GM06990 (cell line): ENCODE data around the gene NAV1.

Experiments used
- DNase-seq: peaks from one replicate; pipeline ENCODE4 v3.0.0-alpha.2; 2011; ENCODE audit not compliant: insufficient read length; ENCODE audit errors: extremely low read depth
- H3K27me3 ChIP-seq: replicated peaks from 2 replicates; pipeline ENCODE4 v1.6.0; 2011; ENCODE audit warnings: low read length; ENCODE audit not compliant: control insufficient read depth, insufficient read depth
- H3K36me3 ChIP-seq: 2 replicates; pipeline ENCODE4 v1.5.1; 2011; ENCODE audit warnings: low read length; ENCODE audit not compliant: control insufficient read depth, insufficient read depth
- H3K4me3 ChIP-seq: replicated peaks from 2 replicates; pipeline ENCODE4 v1.5.1; 2011; ENCODE audit warnings: low read depth, mild to moderate bottlenecking, control low read depth, low read length
- TF ChIP-seq, protein P1 (sequence below): IDR thresholded peaks from 2 replicates; pipeline ENCODE4 v1.5.1; 2011; ENCODE audit warnings: low read length, control low read depth, mild to moderate bottlenecking, inconsistent platforms; ENCODE audit not compliant: insufficient read depth, poor library complexity, severe bottlenecking

Gene NAV1

DNA sequence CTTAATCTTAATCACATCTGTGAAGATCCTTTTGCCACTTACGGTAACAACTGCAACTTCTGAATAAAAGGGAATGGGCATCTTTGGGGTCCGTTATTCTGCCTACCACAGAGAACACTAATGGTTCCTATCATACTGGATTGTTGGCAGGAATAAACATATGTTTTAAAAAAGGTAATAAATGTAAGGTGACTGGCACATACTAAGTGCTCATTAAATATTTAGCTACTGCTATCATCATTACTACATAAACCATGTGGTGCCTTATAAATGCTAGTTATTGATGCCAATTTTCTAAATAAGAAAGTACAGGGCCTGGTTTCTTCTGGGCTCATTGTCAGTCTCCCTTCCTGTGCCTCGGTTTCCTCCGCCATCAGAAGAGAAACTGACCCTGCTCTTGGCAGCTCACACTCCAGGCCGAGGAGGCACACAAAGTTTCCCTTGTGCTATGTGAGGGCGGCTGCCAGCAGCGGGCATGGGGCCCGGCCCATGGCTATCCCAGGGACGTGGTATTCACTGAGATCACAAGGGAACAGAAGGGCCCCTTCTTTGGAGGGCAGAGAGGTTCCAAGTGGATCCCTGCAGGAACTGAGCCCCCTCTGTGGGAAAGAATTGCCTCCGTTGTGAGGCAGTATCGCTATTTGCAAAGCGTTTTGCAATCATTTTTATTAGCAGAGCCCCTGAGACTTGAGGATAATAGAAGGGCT lies 26.2 kb downstream of the NAV1 start:
- Histone ChIP-seq H3K27me3 (no peaks in the 10 kb centered on the region), H3K36me3 (no peaks in the 10 kb centered on the region), H3K4me3 (no peak overlapping the region)
- no peak for DNase-seq
- TF ChIP-seq, protein P1, sequence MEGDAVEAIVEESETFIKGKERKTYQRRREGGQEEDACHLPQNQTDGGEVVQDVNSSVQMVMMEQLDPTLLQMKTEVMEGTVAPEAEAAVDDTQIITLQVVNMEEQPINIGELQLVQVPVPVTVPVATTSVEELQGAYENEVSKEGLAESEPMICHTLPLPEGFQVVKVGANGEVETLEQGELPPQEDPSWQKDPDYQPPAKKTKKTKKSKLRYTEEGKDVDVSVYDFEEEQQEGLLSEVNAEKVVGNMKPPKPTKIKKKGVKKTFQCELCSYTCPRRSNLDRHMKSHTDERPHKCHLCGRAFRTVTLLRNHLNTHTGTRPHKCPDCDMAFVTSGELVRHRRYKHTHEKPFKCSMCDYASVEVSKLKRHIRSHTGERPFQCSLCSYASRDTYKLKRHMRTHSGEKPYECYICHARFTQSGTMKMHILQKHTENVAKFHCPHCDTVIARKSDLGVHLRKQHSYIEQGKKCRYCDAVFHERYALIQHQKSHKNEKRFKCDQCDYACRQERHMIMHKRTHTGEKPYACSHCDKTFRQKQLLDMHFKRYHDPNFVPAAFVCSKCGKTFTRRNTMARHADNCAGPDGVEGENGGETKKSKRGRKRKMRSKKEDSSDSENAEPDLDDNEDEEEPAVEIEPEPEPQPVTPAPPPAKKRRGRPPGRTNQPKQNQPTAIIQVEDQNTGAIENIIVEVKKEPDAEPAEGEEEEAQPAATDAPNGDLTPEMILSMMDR, result no peak

DNA sequence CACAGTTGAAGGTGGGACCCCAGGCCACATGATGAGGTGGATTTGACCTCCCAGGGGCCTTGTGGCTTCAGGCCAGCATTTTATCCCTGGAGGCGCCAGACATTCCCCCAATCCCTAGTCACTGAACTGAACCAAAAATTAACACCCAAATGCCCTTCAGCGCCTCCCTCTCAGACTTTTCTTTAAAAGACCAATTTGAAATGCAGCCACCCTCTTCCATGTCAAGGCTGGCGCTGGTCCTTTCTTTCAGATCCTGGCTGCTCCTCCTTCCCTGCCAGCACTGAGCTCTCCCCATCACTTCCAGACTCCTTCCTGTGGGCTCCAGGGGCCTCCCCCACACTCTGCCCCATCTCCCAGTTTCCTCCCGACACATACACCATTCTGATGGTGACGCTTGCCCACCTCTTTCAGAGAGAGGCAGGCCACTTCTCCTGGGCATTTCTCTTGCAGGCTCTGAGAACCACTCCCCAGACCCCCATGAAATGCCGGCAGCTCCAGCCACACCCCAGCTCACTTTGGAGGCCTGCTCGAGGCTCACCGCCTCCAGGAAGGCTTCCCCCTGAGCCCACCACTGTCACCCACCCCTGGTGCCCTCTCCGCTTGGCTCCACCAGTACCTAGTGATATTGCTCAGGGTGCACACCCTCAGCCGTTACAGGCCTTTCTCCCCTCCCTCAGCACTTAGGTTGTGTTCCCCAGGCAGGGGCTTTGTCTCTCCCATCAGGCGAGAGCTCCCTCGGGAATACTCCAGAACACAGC lies 27.0 kb downstream of the NAV1 start:
- no peak for DNase-seq
- Histone ChIP-seq H3K4me3 (no peak overlapping the region), H3K27me3 (no peaks in the 10 kb centered on the region), H3K36me3 (no peaks in the 10 kb centered on the region)
- TF ChIP-seq, protein P1, result no peak

- no peak for DNase-seq
- H3K27me3 ChIP-seq, result no peaks in the 10 kb centered on the region
- no peak overlapping the region for H3K4me3 ChIP-seq
- H3K36me3 ChIP-seq, result no peaks in the 10 kb centered on the region
- TF ChIP-seq, protein P1, result no peak
Measured at GRCh38 chr1:201566529-201566823, 27.5 kb downstream of the NAV1 start.

GRCh38 chr1:201566933-201567801 lies 28.2 kb downstream of the NAV1 start:
- H3K27me3 ChIP-seq, result no peaks in the 10 kb centered on the region
- no peak overlapping the region for H3K4me3 ChIP-seq
- TF ChIP-seq, protein P1, result no peak
- DNase-seq, result no peak
- H3K36me3 ChIP-seq, result no peaks in the 10 kb centered on the region

- no peaks in the 10 kb centered on the region for H3K36me3 ChIP-seq
- DNase-seq, result no peak
- TF ChIP-seq, protein P1, result no peak
- H3K4me3 ChIP-seq, result no peak overlapping the region
- no peaks in the 10 kb centered on the region for H3K27me3 ChIP-seq
Measured at GRCh38 chr1:201568265-201568664, 29.3 kb downstream of the NAV1 start.
